HG03457 (cell line): ENCODE measurements around the gene UGT2B7.
"Not testable (repeated sequence)": the region's sequence is repeated elsewhere in the genome, so short reads cannot be mapped to it uniquely, and the experiment has no call there.

Experiments
- ATAC-seq: cut with Tn5 transposase; IDR thresholded peaks from one replicate; pipeline ENCODE4 v1.9.1; 2021; ENCODE audit warnings: moderate number of reproducible peaks; ENCODE audit not compliant: unreplicated experiment

The UGT2B7 gene

GRCh38 chr4:69096111-69096656 lies at the start of gene UGT2B7:
TSS of gene UGT2B7 (plus strand) at chr4:69096474. CDS start at chr4:69096521, 47 bp downstream.
- ATAC-seq = no peak

GRCh38 chr4:69049860-69050259 lies 46.4 kb upstream of the UGT2B7 start:
- no peak for ATAC-seq

- ATAC-seq = not testable (repeated sequence)
These were observed 45.3 kb upstream of the UGT2B7 start for GRCh38 chr4:69050853-69051575.

GRCh38 chr4:69051576-69051943 lies 44.7 kb upstream of the UGT2B7 start:
- ATAC-seq = no peak

GRCh38 chr4:69053309-69053885 lies 42.9 kb upstream of the UGT2B7 start:
- ATAC-seq = not testable (repeated sequence)

- not testable (repeated sequence) for ATAC-seq
These were observed 42.2 kb upstream of the UGT2B7 start for GRCh38 chr4:69054033-69054432.

- no peak for ATAC-seq
These were observed 41.6 kb upstream of the UGT2B7 start for GRCh38 chr4:69054578-69055200.

- no peak for ATAC-seq
These were observed 40.1 kb upstream of the UGT2B7 start for GRCh38 chr4:69056150-69056549.

GRCh38 chr4:69056921-69057550 lies 39.2 kb upstream of the UGT2B7 start:
- ATAC-seq = no peak

GRCh38 chr4:69057620-69058409 lies 38.5 kb upstream of the UGT2B7 start:
- ATAC-seq = peak; percentile 71

GRCh38 chr4:69058410-69059059 lies 37.7 kb upstream of the UGT2B7 start:
- no peak for ATAC-seq

GRCh38 chr4:69060651-69061308 lies 35.5 kb upstream of the UGT2B7 start:
- no peak for ATAC-seq

GRCh38 chr4:69064391-69064790 lies 31.9 kb upstream of the UGT2B7 start:
- no peak for ATAC-seq

GRCh38 chr4:69066945-69067344 lies 29.3 kb upstream of the UGT2B7 start:
- ATAC-seq = no peak

GRCh38 chr4:69069085-69069484 lies 27.2 kb upstream of the UGT2B7 start:
- ATAC-seq = no peak

- ATAC-seq = no peak
These were observed 25.7 kb upstream of the UGT2B7 start for GRCh38 chr4:69070590-69070989.

GRCh38 chr4:69071286-69071685 lies 25.0 kb upstream of the UGT2B7 start:
- no peak for ATAC-seq

GRCh38 chr4:69073375-69073774 lies 22.9 kb upstream of the UGT2B7 start:
- ATAC-seq = no peak

- ATAC-seq = no peak
These were observed 21.0 kb upstream of the UGT2B7 start for GRCh38 chr4:69075061-69075792.
